KMS-11 (cell line): ENCODE results near the gene FOXO6.

Experiments
- H2AFZ ChIP-seq: fragments of 200-600 bp; sonication (generic); 2 replicates; pipeline ENCODE4 v1.6.1; 2016; ENCODE audit warnings: antibody characterized with exemption, mixed run types, low read depth
- H3K27ac ChIP-seq: fragments of 200-600 bp; sonication (generic); 2 replicates; pipeline ENCODE4 v1.6.1; 2016; ENCODE audit warnings: mild to moderate bottlenecking, mixed run types
- H3K27me3 ChIP-seq: fragments of 200-600 bp; sonication (generic); 2 replicates; pipeline ENCODE4 v1.6.1; 2017; ENCODE audit warnings: mild to moderate bottlenecking, low read depth, mixed run types, moderate library complexity; ENCODE audit not compliant: insufficient read depth
- H3K36me3 ChIP-seq: fragments of 200-600 bp; sonication (generic); 2 replicates; pipeline ENCODE4 v1.6.1; 2017; ENCODE audit warnings: mild to moderate bottlenecking, mixed run types; ENCODE audit not compliant: insufficient read depth
- H3K4me1 ChIP-seq: fragments of 200-600 bp; sonication (generic); 2 replicates; pipeline ENCODE4 v1.6.1; 2016; ENCODE audit warnings: mild to moderate bottlenecking, low read depth, mixed run types; ENCODE audit not compliant: poor library complexity, severe bottlenecking
- H3K4me2 ChIP-seq: fragments of 200-600 bp; sonication (generic); 2 replicates; pipeline ENCODE4 v1.7.0; 2016; ENCODE audit warnings: mild to moderate bottlenecking, mixed run types
- H3K4me3 ChIP-seq: fragments of 200-600 bp; sonication (generic); IDR thresholded peaks from 2 replicates; pipeline ENCODE4 v1.6.1; 2017; ENCODE audit warnings: low read depth, low read length, mixed read lengths; ENCODE audit not compliant: insufficient read depth
- H3K79me2 ChIP-seq: fragments of 200-600 bp; sonication (generic); 2 replicates; pipeline ENCODE4 v1.6.1; 2016; ENCODE audit warnings: low read depth, mixed run types; ENCODE audit not compliant: insufficient read depth
- H3K9ac ChIP-seq: fragments of 200-600 bp; sonication (generic); 2 replicates; pipeline ENCODE4 v1.6.1; 2016; ENCODE audit warnings: mild to moderate bottlenecking, mixed run types
- H4K20me1 ChIP-seq: fragments of 200-600 bp; sonication (generic); 2 replicates; pipeline ENCODE4 v1.6.1; 2016; ENCODE audit warnings: mild to moderate bottlenecking, mixed run types; ENCODE audit not compliant: insufficient read depth
- CTCF ChIP-seq: fragments of 200-600 bp; sonication (generic); conservative IDR thresholded peaks from 2 replicates; pipeline ENCODE4 v1.6.1; 2017; ENCODE audit warnings: low read depth, mild to moderate bottlenecking, antibody characterized with exemption, low read length, moderate library complexity, mixed read lengths

FOXO6 gene

DNA sequence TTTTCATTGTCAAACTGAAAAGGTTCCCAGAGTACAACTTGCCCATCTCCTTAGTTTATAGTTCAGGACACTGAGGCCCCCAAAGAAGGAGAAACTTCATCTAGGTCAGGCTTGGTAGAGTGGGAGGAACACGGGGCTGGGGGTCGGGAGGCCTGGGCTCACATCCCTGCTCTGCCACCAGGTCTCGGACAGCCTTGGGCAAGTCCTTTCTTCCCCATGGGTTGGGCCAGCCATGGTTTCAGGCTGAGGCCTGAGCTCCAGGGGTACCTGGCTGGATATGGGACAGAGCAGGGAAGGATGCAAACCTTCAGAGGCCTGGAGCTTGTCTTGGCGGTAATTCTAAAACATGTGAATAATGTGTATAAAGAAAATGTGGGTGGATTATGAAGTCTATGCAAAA is 17.0 kb downstream of the FOXO6 start:
- H3K9ac ChIP-seq = no peak overlapping the region
- no peaks in the 10 kb centered on the region for H4K20me1 ChIP-seq
- no peak overlapping the region for H2AFZ ChIP-seq
- H3K36me3 ChIP-seq = no peaks in the 10 kb centered on the region
- no peaks in the 10 kb centered on the region for H3K27me3 ChIP-seq
- H3K4me2 ChIP-seq = no peak overlapping the region
- peaks cover 34% of the 10 kb centered on the region for H3K4me1 ChIP-seq
- no peaks in the 10 kb centered on the region for H3K79me2 ChIP-seq
- no peak for TF ChIP-seq CTCF
- H3K4me3 ChIP-seq = no peak overlapping the region
- no peak overlapping the region for H3K27ac ChIP-seq

DNA sequence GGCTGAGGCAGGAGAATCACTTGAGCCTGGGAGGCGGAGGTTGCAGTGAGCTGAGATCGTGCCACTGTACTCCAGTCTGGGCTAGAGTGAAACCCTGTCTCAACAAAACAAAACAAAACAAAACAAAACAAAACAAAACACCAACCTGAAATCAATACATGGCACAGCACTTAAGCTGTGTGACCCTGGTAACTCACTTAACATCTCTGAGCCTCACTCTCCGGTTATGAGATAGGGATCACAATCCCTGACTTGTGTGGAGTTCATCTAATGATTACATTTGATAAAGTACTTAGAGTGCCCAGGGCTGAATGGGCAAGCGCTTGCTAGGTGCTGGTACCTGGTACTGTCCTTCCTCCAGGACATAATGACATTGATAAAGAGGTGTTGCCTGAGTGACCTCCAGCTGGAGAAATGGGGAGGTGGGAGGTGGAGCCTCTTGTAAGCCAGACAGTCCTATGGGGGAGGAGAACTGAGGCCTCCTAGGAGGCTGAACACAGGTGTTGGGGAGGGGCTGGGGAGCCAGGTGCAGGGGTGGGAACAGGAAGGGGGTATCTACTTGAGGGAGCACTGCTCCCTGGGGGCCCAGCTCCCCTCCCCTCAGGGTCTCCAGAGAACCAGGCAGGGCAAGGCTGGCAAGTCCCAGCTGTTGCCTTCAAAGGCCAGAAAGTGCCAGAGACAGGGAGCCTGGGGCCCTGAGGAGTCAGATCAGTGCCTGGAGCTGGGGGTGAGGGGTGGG is 17.9 kb downstream of the FOXO6 start:
- no peaks in the 10 kb centered on the region for H4K20me1 ChIP-seq
- TF ChIP-seq CTCF = no peak
- no peaks in the 10 kb centered on the region for H3K79me2 ChIP-seq
- no peak overlapping the region for H2AFZ ChIP-seq
- no peak overlapping the region for H3K4me2 ChIP-seq
- H3K27me3 ChIP-seq = no peaks in the 10 kb centered on the region
- H3K9ac ChIP-seq = no peak overlapping the region
- H3K4me1 ChIP-seq = peaks cover 25% of the 10 kb centered on the region
- H3K4me3 ChIP-seq = no peak overlapping the region
- no peak overlapping the region for H3K27ac ChIP-seq
- H3K36me3 ChIP-seq = no peaks in the 10 kb centered on the region

DNA sequence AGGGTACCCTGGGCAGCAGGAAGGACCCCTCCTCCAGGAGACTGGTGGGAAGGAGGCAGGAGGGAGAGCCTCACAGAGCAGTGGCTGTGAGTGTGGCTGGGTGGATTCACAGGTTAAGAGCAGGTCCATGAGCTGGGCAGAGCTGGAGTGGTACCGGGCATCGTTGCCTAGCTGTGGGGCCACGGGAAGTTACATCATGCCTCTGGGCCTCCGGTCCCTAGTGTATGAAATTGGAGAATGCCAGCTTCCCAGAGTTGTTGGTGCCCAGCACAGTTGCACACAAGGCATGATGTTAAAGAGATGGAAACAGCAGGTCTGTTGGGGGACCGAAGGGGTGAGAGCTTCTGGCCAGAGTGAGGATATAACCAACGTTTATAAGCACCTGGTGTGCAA is 18.5 kb downstream of the FOXO6 start:
- peaks cover 23% of the 10 kb centered on the region for H3K4me1 ChIP-seq
- TF ChIP-seq CTCF = no peak
- no peak overlapping the region for H3K4me3 ChIP-seq
- H3K36me3 ChIP-seq = no peaks in the 10 kb centered on the region
- no peak overlapping the region; the same call in 1 of the 2 replicates for H3K27ac ChIP-seq
- H3K9ac ChIP-seq = no peak overlapping the region
- no peaks in the 10 kb centered on the region for H4K20me1 ChIP-seq
- H3K4me2 ChIP-seq = no peak overlapping the region
- H3K27me3 ChIP-seq = no peaks in the 10 kb centered on the region
- no peaks in the 10 kb centered on the region for H3K79me2 ChIP-seq
- H2AFZ ChIP-seq = no peak overlapping the region

DNA sequence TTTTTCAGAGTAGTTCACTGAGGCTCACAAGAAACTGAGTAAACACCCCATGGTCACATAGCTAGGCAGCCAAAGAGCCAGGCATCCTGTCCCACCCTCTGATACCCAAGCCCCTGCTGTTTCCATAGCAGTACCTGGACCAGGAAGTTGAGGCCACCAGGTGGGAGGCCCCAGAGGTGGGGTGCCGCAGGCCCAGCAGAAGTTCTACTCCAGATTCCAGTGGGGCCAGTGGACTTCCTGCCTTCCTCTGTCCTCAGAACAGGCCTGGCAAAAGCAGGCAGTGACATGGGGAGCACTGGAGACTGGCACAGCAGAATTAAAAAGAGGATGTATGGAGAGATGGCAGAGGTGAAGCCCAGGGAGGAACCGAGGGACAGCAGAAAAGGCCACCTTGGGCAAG is 19.0 kb downstream of the FOXO6 start:
- Histone ChIP-seq H3K4me3 (no peak overlapping the region), H4K20me1 (no peaks in the 10 kb centered on the region), H3K27ac (no peak overlapping the region; the same call in 1 of the 2 replicates), H3K36me3 (no peaks in the 10 kb centered on the region), H3K79me2 (no peaks in the 10 kb centered on the region), H3K9ac (no peak overlapping the region), H3K4me1 (peaks cover 23% of the 10 kb centered on the region), H2AFZ (no peak overlapping the region), H3K4me2 (no peak overlapping the region), H3K27me3 (no peaks in the 10 kb centered on the region)
- no peak for TF ChIP-seq CTCF
